Hepatocyte (in vitro differentiated cells): ENCODE results near the gene ABI1.

ENCODE experiments used
- EZH2 ChIP-seq: fragments of 200-600 bp; sonication (generic); IDR thresholded peaks from 2 replicates; pipeline ENCODE4 v1.6.1; 2016; ENCODE audit warnings: antibody characterized with exemption, mild to moderate bottlenecking, borderline replicate concordance
- EZH2phosphoT487 ChIP-seq: fragments of 200-600 bp; sonication (generic); IDR thresholded peaks from one replicate; pipeline ENCODE4 v1.6.1; 2018; ENCODE audit warnings: antibody characterized with exemption, mild to moderate bottlenecking, low read depth, moderate library complexity; ENCODE audit not compliant: unreplicated experiment, severe bottlenecking
- TF ChIP-seq, protein P1 (sequence below): fragments of 200-600 bp; sonication (generic); IDR thresholded peaks from 2 replicates; pipeline ENCODE4 v1.5.1; 2016; ENCODE audit warnings: antibody characterized with exemption, mild to moderate bottlenecking; ENCODE audit not compliant: poor library complexity

DNA sequence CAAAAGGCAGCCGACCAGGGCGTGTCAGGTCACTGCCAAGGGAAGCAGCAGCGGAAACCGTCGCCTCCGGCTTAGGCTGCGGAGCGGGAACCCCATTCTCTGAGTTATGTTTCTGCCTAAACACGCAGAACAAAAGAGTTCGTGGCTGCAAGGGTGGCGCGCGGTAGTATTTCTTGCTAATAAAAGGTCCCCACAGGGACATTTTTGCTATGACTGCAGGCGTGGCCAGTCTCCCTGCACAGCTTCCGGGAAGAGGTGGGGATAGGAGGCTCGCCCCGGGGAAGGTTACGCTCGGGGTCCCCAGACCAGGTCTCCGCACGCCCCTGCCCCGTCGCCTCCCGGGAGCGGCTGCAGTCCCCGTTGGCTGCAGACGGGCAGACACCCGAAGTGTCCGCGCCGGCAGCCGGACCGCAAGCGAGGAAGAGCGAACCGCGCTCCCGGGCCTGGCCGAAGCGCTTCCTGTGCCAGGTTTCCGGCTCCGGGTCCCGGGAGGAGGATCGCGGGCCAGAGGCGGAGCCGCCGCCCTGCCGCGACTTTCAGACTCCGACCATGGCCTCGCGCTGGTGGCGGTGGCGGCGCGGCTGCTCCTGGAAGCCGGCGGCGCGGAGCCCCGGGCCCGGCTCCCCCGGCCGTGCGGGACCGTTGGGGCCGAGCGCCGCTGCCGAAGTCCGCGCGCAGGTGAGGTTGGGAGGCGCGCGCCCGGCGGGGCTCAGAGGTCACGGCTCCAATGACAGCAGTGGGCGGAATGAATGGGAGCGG is 163.4 kb downstream of the ABI1 start, which contains the start of gene PDSS1:
- TF ChIP-seq, protein P1, sequence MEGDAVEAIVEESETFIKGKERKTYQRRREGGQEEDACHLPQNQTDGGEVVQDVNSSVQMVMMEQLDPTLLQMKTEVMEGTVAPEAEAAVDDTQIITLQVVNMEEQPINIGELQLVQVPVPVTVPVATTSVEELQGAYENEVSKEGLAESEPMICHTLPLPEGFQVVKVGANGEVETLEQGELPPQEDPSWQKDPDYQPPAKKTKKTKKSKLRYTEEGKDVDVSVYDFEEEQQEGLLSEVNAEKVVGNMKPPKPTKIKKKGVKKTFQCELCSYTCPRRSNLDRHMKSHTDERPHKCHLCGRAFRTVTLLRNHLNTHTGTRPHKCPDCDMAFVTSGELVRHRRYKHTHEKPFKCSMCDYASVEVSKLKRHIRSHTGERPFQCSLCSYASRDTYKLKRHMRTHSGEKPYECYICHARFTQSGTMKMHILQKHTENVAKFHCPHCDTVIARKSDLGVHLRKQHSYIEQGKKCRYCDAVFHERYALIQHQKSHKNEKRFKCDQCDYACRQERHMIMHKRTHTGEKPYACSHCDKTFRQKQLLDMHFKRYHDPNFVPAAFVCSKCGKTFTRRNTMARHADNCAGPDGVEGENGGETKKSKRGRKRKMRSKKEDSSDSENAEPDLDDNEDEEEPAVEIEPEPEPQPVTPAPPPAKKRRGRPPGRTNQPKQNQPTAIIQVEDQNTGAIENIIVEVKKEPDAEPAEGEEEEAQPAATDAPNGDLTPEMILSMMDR = no peak
- TF ChIP-seq EZH2 (no peak), EZH2phosphoT487 (no peak)
